Fibroblast of the aortic adventitia (primary cell): ENCODE data around the gene ZNF845. TPM values are rescaled to one million over a fixed set of nuclear protein-coding genes. Genes with fewer than 3 reads are reported as not detected.
A peak's percentile ranks its signal among the peaks of the same experiment; 100 is the strongest.
"Not testable (repeated sequence)": the region's sequence is repeated elsewhere in the genome, so short reads cannot be mapped to it uniquely, and the experiment has no call there.

Experiments
- DNase-seq: peaks from one replicate; pipeline ENCODE4 v3.0.0-alpha.2; 2010; ENCODE audit warnings: low read depth
- H3K4me3 ChIP-seq: 2 replicates; pipeline ENCODE4 v1.5.1; 2011; ENCODE audit warnings: low read depth, mild to moderate bottlenecking, control low read depth, low read length, moderate library complexity
- CTCF ChIP-seq: IDR thresholded peaks from 2 replicates; pipeline ENCODE4 v1.5.1; 2011; ENCODE audit warnings: mild to moderate bottlenecking, low read length, control low read depth, inconsistent platforms; ENCODE audit not compliant: insufficient read depth
- total RNA-seq: library from RNA; depleted of rRNA; stranded (reverse); fragments of >200 nt; gene quantifications from 2 replicates; pipeline ENCODE4 v1.2.3, GENCODE V29; 2012; ENCODE audit warnings: low replicate concordance

ZNF845 gene
- total RNA-seq, 1 donor, result 10.2 TPM

DNA sequence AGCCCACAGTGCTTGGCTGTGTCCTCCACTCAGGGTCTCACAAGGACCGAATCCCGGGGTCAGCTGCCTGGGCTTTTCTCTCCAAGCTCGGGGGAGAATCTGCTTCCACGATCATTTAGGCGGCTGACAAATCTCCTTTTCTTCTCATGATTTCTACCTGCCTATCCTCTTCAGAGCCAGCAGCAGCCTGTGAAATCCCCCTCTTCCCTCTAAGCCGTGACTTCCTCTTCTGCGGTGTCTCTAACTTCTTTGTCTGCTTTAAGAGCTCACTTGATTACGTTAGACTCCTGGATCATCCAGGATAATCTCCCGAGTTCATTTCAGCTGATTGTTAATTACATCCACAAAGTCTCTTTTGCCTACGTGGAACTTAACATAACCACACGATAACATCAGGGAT, 22.5 kb upstream of the ZNF845 start:
- TF ChIP-seq CTCF, result no peak
- no peak overlapping the region for H3K4me3 ChIP-seq
- no peak for DNase-seq

GRCh38 chr19:53311897-53312296, 21.7 kb upstream of the ZNF845 start:
- TF ChIP-seq CTCF, result no peak
- DNase-seq, result no peak
- H3K4me3 ChIP-seq, result no peak overlapping the region

GRCh38 chr19:53328967-53329366, 4.6 kb upstream of the ZNF845 start:
- H3K4me3 ChIP-seq, result no peak overlapping the region
- DNase-seq, result peak; percentile 47
- TF ChIP-seq CTCF, result no peak

DNA sequence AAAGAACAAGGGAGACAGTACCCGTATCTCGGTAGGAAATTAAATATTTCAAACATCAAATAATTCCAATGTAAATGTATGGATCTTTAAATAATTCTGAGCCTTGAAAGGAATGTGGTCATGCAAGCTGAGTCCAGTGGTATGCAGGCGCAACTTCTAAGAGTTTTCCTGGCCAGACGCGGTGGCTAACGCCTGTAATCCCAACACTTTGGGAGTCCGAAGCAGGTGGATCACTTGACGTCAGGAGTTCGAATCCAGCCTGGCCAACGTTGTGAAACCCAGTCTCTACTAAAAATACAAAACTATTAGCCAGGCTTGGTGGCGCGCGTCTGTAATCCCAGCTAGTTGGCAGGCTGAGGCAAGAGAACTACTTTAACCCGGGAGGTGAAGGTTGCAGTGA, 1.1 kb upstream of the ZNF845 start:
- H3K4me3 ChIP-seq, result no peak overlapping the region
- DNase-seq, result no peak
- no peak for TF ChIP-seq CTCF

- H3K4me3 ChIP-seq, result peak overlapping the region; percentile 96
- TF ChIP-seq CTCF, result no peak
- DNase-seq, result no peak
These were observed 485 bp upstream of the ZNF845 start for GRCh38 chr19:53333066-53333462.

GRCh38 chr19:53344403-53344802, 10.9 kb downstream of the ZNF845 start:
- not testable (repeated sequence) for DNase-seq, H3K4me3 ChIP-seq

GRCh38 chr19:53355739-53356138, 22.2 kb downstream of the ZNF845 start:
- DNase-seq, result no peak
- H3K4me3 ChIP-seq, result no peak overlapping the region
- TF ChIP-seq CTCF, result no peak
